K562 (cell line): ENCODE results near the gene TXNRD3. TPM values are rescaled to one million over a fixed set of nuclear protein-coding genes. Genes with fewer than 3 reads are reported as not detected.
A peak's percentile ranks its signal among the peaks of the same experiment; 100 is the strongest.

Source experiments
- ARHGAP35 ChIP-seq: fragments of 450-650 bp; IDR thresholded peaks from 2 replicates; pipeline ENCODE4 v1.6.1; 2018; ENCODE audit not compliant: partially characterized antibody
- CHD2 ChIP-seq: IDR thresholded peaks from 2 replicates; pipeline ENCODE4 v1.6.1; 2011; ENCODE audit warnings: low read depth, low read length
- CREBBP ChIP-seq: IDR thresholded peaks from one replicate; pipeline ENCODE4 v1.6.1; 2012; ENCODE audit warnings: low read depth, mild to moderate bottlenecking, control low read depth, inconsistent platforms, low read length
- MAZ ChIP-seq, 2 experiments: fragments of 450-650 bp in 1 of 2; sonication (generic) in 1 of 2; formaldehyde crosslinking; IDR thresholded peaks in 1 of 2; conservative IDR thresholded peaks in 1 of 2; 2 replicates each; pipeline versions ENCODE4 v1.4.0 to v1.5.0; 2020; ENCODE audit warnings: mild to moderate bottlenecking in 1 of 2, missing genetic modification reagents in 1 of 2
- MGA ChIP-seq: fragments of 450-650 bp; IDR thresholded peaks from 2 replicates; pipeline ENCODE4 v1.6.1; 2016; ENCODE audit warnings: mild to moderate bottlenecking, moderate library complexity
- NRF1 ChIP-seq, 2 experiments: fragments of 450-650 bp; IDR thresholded peaks in 1 of 2; conservative IDR thresholded peaks in 1 of 2; 2 replicates each; pipeline ENCODE4 v1.6.1; 2014; ENCODE audit warnings: mild to moderate bottlenecking in 2 of 2
- POLR3A ChIP-seq: IDR thresholded peaks from 2 replicates; pipeline ENCODE4 v1.6.1; 2011; ENCODE audit warnings: borderline replicate concordance, mild to moderate bottlenecking, moderate library complexity; ENCODE audit not compliant: insufficient read length, insufficient read depth; ENCODE audit errors: extremely low read depth
- ZNF174 ChIP-seq: fragments of 250-450 bp; sonication (Bioruptor Pico); IDR thresholded peaks from 2 replicates; pipeline ENCODE4 v1.4.0; 2020; ENCODE audit warnings: mild to moderate bottlenecking
- ZNF263 ChIP-seq: sonication (generic); formaldehyde crosslinking; IDR thresholded peaks from 2 replicates; pipeline ENCODE4 v1.8.0; 2022; ENCODE audit warnings: mild to moderate bottlenecking, missing genetic modification reagents, borderline replicate concordance
- ZNF395 ChIP-seq: fragments of 200-800 bp; sonication (Bioruptor generic); IDR thresholded peaks from 2 replicates; pipeline ENCODE4 v1.6.1; 2017; ENCODE audit warnings: missing genetic modification characterization, missing compliant biosample characterization
- ZNF512 ChIP-seq: IDR thresholded peaks from 2 replicates; pipeline ENCODE4 v1.6.1; 2016; ENCODE audit warnings: missing genetic modification characterization, missing compliant biosample characterization
- polyA plus RNA-seq, 8 experiments: library from polyadenylated mRNA; depleted of rRNA in 4 of 8; stranded (reverse) in 5 of 8; unstranded in 3 of 8; fragments of >200 nt; fragmentation: Nextera tagmentation in 2 of 8; fragmentation: Illumina TruSeq in 1 of 8; extraction: Ambion mirVana in 2 of 8; extraction: Trizol in 1 of 8; gene quantifications; 2 replicates each; pipeline versions ENCODE4 v1.2.1 to v1.2.3, GENCODE V29; 2011 to 2014; ENCODE audit warnings: inconsistent platforms in 1 of 8, missing spikeins in 1 of 8
- total RNA-seq, 7 experiments: library from RNA; depleted of rRNA in 6 of 7; stranded (reverse); fragments of >200 nt in 6 of 7; fragmentation: Illumina TruSeq in 2 of 7; extraction: Trizol in 2 of 7; gene quantifications; 2 replicates each; pipeline versions ENCODE4 v1.2.1 to v1.2.3, GENCODE V29; 2011 to 2021; ENCODE audit warnings: low replicate concordance in 1 of 7

The TXNRD3 gene
- total and polyA plus RNA-seq, 9 of the 15 experiments (the other 6 are each of a cell fraction or from before 2014, with no cell fraction given): 0.96 to 2.3 (median 1.7) TPM

GRCh38 chr3:126573492-126574117, 81.3 kb downstream of the TXNRD3 start (continued):
- no peak for TF ChIP-seq ZNF395 (CRISPR knock-in tag)
- no peak for TF ChIP-seq MAZ (CRISPR knock-in tag; conservative IDR thresholded peaks at IDR 0.05 in 1 of 2, IDR thresholded peaks at IDR 0.05 in 1 of 2)
- TF ChIP-seq NRF1 (conservative IDR thresholded peaks at IDR 0.05 in 1 of 2, IDR thresholded peaks at IDR 0.05 in 1 of 2): peak; percentile 92 to 93
- TF ChIP-seq ZNF263 (CRISPR knock-in tag): no peak
- no peak for TF ChIP-seq CHD2
- no peak for TF ChIP-seq CREBBP
- no peak for TF ChIP-seq ARHGAP35
- peak; percentile 46; the same call in 1 of the 2 replicates for TF ChIP-seq MGA
- TF ChIP-seq ZNF512: no peak
- no peak for TF ChIP-seq POLR3A
- no peak for TF ChIP-seq ZNF174 (CRISPR knock-in tag)
